NCI-H1694 (cell line): Measurements from ENCODE around the gene NEDD9.

ENCODE experiments used
- DNase-seq: peaks from one replicate; lab custom pipeline; 2025; lab: John Stamatoyannopoulos, UW

The NEDD9 gene, protein sequence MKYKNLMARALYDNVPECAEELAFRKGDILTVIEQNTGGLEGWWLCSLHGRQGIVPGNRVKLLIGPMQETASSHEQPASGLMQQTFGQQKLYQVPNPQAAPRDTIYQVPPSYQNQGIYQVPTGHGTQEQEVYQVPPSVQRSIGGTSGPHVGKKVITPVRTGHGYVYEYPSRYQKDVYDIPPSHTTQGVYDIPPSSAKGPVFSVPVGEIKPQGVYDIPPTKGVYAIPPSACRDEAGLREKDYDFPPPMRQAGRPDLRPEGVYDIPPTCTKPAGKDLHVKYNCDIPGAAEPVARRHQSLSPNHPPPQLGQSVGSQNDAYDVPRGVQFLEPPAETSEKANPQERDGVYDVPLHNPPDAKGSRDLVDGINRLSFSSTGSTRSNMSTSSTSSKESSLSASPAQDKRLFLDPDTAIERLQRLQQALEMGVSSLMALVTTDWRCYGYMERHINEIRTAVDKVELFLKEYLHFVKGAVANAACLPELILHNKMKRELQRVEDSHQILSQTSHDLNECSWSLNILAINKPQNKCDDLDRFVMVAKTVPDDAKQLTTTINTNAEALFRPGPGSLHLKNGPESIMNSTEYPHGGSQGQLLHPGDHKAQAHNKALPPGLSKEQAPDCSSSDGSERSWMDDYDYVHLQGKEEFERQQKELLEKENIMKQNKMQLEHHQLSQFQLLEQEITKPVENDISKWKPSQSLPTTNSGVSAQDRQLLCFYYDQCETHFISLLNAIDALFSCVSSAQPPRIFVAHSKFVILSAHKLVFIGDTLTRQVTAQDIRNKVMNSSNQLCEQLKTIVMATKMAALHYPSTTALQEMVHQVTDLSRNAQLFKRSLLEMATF

DNA sequence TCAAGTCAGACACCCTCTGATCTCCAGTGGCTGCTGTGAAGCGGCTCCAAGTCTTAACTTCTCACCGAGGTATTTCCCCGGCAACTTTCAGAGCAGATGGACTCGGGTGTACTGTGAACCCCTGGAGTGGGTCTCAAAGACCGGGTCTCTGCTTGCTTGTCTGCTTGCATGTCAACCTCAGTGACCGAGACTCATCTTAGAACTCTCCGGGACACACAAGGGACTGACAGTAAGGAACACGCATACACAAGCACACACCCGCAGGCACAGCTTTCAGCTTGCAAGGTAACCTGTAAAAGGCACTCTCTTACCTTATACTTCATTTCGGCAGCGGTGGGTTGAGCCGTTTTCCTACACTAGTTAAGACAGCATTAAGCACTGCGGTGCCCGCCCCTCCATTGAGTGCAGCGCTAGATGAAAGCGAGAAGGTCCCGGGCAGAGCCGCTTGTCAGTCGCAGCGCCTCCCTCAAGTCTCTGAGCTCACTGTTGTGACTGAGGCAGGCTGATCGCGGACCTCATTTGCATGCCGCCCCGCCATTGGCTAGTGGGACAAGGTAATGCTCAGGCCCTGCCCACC lies at the start of gene NEDD9:
TSS of gene NEDD9 (minus strand) at position 476 of the 577 bp plus-strand sequence. CDS start at position 323, 153 bp downstream.
- peak; percentile 29 for DNase-seq

- no peak for DNase-seq
Measured at GRCh38 chr6:11282245-11282644, 49.8 kb upstream of the NEDD9 start.

- DNase-seq, result no peak
Measured at GRCh38 chr6:11280394-11280793, 47.9 kb upstream of the NEDD9 start.

DNA sequence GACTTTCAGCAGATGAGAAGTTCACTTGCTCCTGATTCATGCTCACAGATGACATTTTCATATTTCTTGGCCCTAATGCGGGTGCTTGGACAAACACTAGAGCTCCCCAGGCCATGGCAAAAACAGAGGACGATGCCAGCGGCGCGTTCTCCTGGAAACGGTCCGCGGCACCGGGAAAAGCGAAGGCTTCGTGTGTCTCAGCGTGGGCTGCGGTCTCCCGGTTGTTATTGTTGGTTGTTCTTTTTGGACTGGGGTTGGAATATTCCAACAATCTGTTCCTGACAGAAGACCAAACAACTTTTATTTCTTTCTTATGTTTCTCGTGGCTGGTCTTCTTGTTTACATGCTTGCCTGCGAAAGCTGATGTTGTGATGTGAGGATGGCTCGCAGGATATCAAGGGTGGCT lies 46.8 kb upstream of the NEDD9 start:
- DNase-seq, result no peak

DNA sequence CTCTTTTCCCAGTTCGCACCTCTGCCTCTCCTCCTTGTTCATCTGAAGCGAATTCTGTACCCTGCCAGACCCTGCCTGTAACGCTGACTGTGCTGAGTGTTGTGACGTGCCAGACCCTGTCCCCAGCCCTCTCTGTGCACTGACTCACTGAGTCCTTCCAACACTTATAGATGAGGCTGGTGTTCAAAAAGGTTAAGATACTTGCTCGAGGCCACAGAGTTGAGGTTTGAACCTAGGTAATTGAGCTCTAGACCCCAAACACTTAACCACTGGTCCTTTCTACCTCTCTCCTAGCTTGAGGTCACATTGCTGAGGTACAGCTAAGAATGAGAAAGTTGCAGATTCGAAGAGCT lies 45.7 kb upstream of the NEDD9 start:
- DNase-seq, result no peak

DNA sequence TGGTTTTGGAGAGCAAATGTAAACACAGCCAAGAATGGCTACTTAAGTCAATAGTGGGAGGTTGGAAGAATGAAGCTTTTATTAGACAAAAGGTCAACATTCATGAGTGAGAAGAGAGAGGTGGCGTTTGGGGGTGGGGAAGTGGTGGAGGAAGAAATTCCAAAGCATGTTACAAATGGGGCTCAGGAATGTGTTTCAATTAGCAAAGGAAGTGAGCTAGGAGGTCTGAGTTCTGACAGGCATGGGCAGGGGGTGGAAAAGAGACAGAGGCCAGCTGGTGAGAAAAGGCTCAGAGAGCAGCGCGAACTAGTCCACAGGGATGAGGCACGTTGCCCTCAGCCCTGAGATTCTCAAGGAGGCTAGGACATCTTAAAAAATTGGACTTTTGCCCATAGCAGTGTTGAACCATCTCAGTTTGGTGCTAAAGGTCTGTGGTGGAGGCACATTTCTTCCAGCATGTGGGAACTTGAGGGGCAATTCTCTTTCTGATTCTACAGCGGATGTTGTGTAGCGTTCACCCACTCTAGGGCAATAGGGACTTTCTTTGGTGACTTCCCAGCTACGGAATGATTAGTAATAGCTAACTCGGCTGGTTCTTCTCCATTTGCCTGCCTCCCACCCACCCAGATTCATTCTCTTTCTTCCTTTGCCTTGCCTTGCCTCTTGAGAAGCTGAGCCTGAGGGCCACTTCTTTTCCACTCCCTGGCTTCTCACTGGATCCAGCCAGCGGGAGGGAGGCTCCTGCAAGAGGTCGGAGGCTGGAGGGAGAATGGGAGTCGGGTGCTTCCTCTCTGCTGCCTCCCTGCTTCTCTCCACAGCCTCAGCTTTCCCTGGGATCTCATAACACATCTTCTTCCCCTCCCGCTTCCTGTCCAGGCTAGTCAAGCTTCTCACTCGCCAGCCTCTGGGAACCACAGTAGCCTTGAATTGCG lies 45.1 kb upstream of the NEDD9 start:
- no peak for DNase-seq

- DNase-seq, result no peak
Measured at GRCh38 chr6:11276911-11277274, 44.4 kb upstream of the NEDD9 start.

- DNase-seq, result no peak
Measured at GRCh38 chr6:11276228-11276627, 43.8 kb upstream of the NEDD9 start.

- no peak for DNase-seq
Measured at GRCh38 chr6:11275598-11275997, 43.1 kb upstream of the NEDD9 start.

GRCh38 chr6:11273406-11274065 lies 41.1 kb upstream of the NEDD9 start:
- DNase-seq, result no peak

GRCh38 chr6:11272491-11273192 lies 40.2 kb upstream of the NEDD9 start:
- DNase-seq, result no peak

GRCh38 chr6:11271228-11272020 lies 39.0 kb upstream of the NEDD9 start:
- DNase-seq, result no peak

DNA sequence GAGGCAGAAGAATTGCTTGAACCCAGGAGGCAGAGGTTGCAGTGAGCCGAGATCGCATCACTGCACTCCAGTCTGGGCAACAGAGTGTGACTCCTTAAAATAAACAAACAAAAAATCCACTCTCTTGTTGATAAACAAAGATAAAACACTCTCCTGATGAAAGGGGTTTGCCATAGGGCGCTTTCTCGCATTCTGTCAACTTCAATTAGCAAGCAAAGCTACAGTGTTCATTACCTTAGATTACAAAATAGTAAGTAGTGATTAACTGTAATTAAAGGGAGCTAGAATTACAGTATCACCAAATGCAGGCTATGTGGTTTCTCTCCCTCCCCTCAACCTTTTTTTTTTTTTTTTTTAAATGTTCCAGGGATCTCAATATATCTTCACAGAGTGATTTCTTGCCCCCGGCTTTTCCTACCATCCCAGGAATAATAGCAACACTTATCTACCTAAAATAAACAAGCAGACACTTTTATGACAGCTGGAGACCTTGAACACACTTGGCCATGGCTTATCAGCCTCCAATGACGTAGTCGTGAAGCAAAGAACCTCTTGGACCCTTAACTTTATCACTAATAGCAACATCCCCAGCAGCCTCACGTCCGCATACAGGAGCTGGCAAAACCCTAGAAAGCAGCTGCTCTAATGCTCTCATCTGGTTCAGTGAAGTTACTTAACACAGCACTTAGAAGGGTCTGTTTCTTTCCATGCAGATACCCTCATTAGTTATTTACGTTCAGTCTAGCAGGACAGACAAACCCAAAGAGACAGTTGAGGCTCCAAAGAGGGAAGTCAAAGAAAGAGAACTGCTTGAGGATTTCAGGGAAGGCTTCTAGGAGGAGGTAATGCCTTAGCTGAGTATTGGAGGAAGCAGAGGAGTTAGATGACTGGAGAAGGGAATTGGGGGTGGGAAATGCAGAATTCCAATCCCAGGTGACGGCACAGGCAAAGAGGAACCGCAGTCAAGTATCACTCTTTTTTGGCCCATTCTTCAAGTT lies 37.9 kb upstream of the NEDD9 start:
- DNase-seq, result no peak

GRCh38 chr6:11268978-11269377 lies 36.5 kb upstream of the NEDD9 start:
- DNase-seq, result no peak

DNA sequence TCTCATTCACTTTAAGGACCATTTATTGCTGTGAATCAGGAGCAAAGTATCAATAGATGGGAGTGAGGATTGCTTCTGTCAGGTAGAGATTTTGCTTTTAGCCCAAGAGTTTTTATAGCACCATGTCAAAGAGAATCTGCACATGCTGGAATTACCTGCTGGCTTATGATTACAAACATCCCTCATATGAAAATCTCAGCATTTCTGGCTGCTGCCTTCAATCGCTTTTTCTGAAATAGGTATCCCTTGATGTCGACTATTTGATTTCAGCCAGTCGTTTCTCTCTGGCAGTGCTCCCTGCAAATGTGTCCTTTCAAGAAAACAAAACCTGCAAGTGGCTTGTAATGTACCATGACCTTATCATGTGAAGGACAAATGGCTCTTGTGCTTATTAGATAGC lies 34.5 kb upstream of the NEDD9 start:
- no peak for DNase-seq

DNA sequence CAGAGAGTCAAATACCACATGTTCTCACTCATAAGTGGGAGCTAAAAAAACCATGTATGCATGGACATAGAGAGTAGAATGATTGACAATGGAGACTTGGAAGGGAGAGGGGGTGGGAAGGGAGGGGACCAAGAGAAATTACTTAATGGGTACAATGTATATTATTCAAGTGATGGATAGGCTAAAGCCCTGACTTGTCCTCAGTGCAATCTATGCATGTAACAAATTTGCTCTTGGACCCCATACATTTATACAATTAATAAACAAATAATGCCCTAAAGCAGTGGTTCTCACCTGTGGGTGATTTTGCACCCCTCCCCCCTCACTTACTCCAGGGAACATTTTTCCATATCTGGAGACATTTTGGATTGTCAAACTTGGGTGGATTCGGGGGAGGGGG lies 33.5 kb upstream of the NEDD9 start:
- DNase-seq, result no peak

DNA sequence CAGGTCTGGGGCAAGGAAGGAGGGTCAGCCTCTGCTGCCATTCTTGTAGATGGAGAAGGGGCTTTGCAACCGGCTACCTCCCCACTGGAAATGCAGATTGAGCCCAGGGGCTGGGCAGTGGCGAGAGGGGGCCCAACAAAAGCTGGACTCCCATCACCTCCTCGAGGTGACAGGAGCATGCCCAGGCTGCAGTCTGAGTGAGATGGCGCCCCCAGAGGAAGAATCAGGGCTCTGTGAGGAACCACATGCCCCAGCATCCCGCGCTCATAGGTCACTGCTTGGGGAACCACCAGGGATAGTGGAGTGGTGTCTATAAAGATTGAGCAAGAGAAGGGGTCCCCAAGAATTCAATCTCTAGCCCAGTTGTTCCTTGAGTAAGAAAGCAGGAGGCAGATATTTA lies 31.6 kb upstream of the NEDD9 start:
- DNase-seq, result no peak

DNA sequence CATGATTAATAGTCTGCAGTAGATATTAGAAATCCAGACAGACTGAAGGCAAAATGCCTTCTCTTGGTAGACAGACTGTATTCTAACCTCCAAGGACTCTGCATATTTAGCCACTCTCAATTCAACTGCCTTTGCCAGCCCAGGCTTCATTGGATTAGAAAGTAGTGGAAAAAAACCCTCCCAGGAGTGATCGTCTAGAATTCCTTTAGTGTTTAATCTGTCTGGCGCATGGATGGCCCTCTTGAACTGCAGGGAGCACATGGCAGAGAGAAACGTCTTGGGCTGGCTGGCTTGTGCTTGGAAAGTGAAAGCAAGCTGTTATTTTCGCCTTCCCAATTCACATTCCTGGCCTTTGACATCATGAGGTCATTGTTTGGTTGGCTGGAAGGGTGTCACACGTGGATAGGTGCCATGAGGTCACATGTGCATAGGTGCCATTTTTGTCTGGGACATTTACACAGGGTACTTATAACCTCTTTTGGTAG lies 30.9 kb upstream of the NEDD9 start:
- DNase-seq, result no peak
